ENCODE results near the gene ACTBL2.

DNA sequence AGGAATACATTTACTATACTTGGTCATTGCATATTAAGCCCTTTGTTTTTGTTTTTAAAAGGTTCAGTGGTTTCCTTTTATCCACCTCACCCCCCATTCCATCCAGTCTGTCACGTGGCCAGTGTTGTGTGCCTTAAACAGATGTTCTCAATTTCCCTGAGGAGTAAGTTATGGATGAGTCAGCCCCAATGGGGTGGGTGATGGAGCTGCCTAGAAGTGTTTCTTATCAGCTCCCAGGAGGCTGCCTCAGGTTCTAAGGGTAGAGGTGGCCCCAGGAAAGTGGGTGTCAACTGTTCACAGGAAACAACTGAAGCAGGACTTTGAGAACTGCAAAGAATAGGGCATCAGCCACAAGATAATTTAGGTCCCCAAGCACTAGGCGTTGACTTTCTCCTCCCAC, 41.1 kb downstream of the ACTBL2 start:
- TF ChIP-seq, protein P1, sequence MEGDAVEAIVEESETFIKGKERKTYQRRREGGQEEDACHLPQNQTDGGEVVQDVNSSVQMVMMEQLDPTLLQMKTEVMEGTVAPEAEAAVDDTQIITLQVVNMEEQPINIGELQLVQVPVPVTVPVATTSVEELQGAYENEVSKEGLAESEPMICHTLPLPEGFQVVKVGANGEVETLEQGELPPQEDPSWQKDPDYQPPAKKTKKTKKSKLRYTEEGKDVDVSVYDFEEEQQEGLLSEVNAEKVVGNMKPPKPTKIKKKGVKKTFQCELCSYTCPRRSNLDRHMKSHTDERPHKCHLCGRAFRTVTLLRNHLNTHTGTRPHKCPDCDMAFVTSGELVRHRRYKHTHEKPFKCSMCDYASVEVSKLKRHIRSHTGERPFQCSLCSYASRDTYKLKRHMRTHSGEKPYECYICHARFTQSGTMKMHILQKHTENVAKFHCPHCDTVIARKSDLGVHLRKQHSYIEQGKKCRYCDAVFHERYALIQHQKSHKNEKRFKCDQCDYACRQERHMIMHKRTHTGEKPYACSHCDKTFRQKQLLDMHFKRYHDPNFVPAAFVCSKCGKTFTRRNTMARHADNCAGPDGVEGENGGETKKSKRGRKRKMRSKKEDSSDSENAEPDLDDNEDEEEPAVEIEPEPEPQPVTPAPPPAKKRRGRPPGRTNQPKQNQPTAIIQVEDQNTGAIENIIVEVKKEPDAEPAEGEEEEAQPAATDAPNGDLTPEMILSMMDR (IDR thresholded peaks at IDR 0.05), result no peak
- no peak for TF ChIP-seq EP300 (IDR thresholded peaks at IDR 0.05)
- no peak for TF ChIP-seq POLR2A (IDR thresholded peaks at IDR 0.05)

Data from tibial nerve (tissue), 4 donors.